Left lobe of liver (tissue), 2 donors: ENCODE data around the gene ABL1. TPM values are rescaled to one million over a fixed set of nuclear protein-coding genes. Genes with fewer than 3 reads are reported as not detected.

Experiments
- ATAC-seq: fragments of 200-7000 bp; cut with Tn5 transposase; one replicate; pipeline ENCODE4 v1.9.1; 2020; ENCODE audit warnings: mild to moderate bottlenecking, moderate library complexity
- DNase-seq: peaks from one replicate; pipeline ENCODE4 v3.0.0-alpha.2; 2020; ENCODE audit warnings: low spot score
- total RNA-seq: library from RNA; stranded (reverse); gene quantifications from one replicate; pipeline ENCODE4 v1.2.1, GENCODE V29; 2021
- donor health status: DM: no; HTN: no; CAD: no; lungs with moderate emphysema.
- donor health status: DM: no; HTN: yes; CAD: no.

The ABL1 gene
- total RNA-seq, 1 donor from 2014 or later: 27.1 TPM

- no peak for DNase-seq
- ATAC-seq: no peak
Measured at GRCh38 chr9:130913599-130914416, 78.8 kb downstream of the ABL1 start.

- DNase-seq (no peak), ATAC-seq (no peak)
Measured at GRCh38 chr9:130914417-130915095, 79.5 kb downstream of the ABL1 start.

- DNase-seq (no peak), ATAC-seq (no peak)
Measured at GRCh38 chr9:130915096-130915447, 80.0 kb downstream of the ABL1 start.

GRCh38 chr9:130917168-130917960 is 82.3 kb downstream of the ABL1 start:
- no peak for DNase-seq
- no peak for ATAC-seq

- DNase-seq (no peak), ATAC-seq (no peak)
Measured at GRCh38 chr9:130918101-130918825, 83.2 kb downstream of the ABL1 start.

GRCh38 chr9:130918826-130919558 is 83.9 kb downstream of the ABL1 start:
- ATAC-seq (peak; percentile 24), DNase-seq (no peak)

GRCh38 chr9:130919559-130920145 is 84.6 kb downstream of the ABL1 start:
- DNase-seq: no peak
- no peak for ATAC-seq

GRCh38 chr9:130920233-130920632 is 85.2 kb downstream of the ABL1 start:
- DNase-seq (no peak), ATAC-seq (no peak)

- ATAC-seq (no peak), DNase-seq (no peak)
Measured at GRCh38 chr9:130920762-130921299, 85.8 kb downstream of the ABL1 start.

GRCh38 chr9:130921300-130921988 is 86.4 kb downstream of the ABL1 start:
- DNase-seq (no peak), ATAC-seq (no peak)

GRCh38 chr9:130921989-130922892 is 87.2 kb downstream of the ABL1 start:
- ATAC-seq (no peak), DNase-seq (no peak)

GRCh38 chr9:130922893-130923610 is 88.0 kb downstream of the ABL1 start:
- no peak for ATAC-seq
- no peak for DNase-seq

- no peak for ATAC-seq
Measured at GRCh38 chr9:130923611-130924447, 88.8 kb downstream of the ABL1 start.

GRCh38 chr9:130924448-130924788 is 89.4 kb downstream of the ABL1 start:
- DNase-seq (no peak), ATAC-seq (no peak)

More at GRCh38 chr9:130923611-130924447, 88.8 kb downstream of the ABL1 start:
- no peak for DNase-seq

- DNase-seq (no peak), ATAC-seq (no peak)
Measured at GRCh38 chr9:130925050-130925678, 90.1 kb downstream of the ABL1 start.

GRCh38 chr9:130927338-130927737 is 92.3 kb downstream of the ABL1 start:
- no peak for ATAC-seq
- no peak for DNase-seq
